PC-3 (cell line): ENCODE data around the gene PIGW.

Source experiments
- EZH2 ChIP-seq: fragments of 300-600 bp; sonication (generic); IDR thresholded peaks from one replicate; pipeline ENCODE4 v1.6.1; 2017; ENCODE audit warnings: antibody characterized with exemption, mild to moderate bottlenecking, low read length; ENCODE audit not compliant: unreplicated experiment
- TF ChIP-seq, protein P1 (sequence below): fragments of 300-600 bp; sonication (generic); conservative IDR thresholded peaks from 2 replicates; pipeline ENCODE4 v1.5.1; 2017; ENCODE audit warnings: antibody characterized with exemption, low read depth, mild to moderate bottlenecking, low read length

- TF ChIP-seq, protein P1, sequence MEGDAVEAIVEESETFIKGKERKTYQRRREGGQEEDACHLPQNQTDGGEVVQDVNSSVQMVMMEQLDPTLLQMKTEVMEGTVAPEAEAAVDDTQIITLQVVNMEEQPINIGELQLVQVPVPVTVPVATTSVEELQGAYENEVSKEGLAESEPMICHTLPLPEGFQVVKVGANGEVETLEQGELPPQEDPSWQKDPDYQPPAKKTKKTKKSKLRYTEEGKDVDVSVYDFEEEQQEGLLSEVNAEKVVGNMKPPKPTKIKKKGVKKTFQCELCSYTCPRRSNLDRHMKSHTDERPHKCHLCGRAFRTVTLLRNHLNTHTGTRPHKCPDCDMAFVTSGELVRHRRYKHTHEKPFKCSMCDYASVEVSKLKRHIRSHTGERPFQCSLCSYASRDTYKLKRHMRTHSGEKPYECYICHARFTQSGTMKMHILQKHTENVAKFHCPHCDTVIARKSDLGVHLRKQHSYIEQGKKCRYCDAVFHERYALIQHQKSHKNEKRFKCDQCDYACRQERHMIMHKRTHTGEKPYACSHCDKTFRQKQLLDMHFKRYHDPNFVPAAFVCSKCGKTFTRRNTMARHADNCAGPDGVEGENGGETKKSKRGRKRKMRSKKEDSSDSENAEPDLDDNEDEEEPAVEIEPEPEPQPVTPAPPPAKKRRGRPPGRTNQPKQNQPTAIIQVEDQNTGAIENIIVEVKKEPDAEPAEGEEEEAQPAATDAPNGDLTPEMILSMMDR = no peak
- no peak for TF ChIP-seq EZH2
Measured at GRCh38 chr17:36505171-36505570, 29.6 kb upstream of the PIGW start.
